ENCODE results near the gene LRRK1.

GRCh38 chr15:101049856-101050622, 130.9 kb downstream of the LRRK1 start:
- TF ChIP-seq POLR2A (IDR thresholded peaks at IDR 0.05; ENCODE audit: low read length) (no peak), GATA1 (IDR thresholded peaks at IDR 0.05; ENCODE audit: low read depth, low read length) (no peak)
